Testis (tissue), 2 donors: ENCODE data around the gene C1orf21.

Source experiments
- CTCF ChIP-seq, 3 experiments: fragments of 450-650 bp in 2 of 3; fragments of 200-600 bp in 1 of 3; sonication (generic) in 1 of 3; IDR thresholded peaks; one replicate each; pipeline ENCODE4 v1.5.1; 2016 to 2019; ENCODE audit warnings: antibody characterized with exemption in 3 of 3, mild to moderate bottlenecking in 2 of 3, moderate library complexity in 1 of 3
- POLR2A ChIP-seq: fragments of 450-650 bp; IDR thresholded peaks from one replicate; pipeline ENCODE4 v1.6.1; 2017; ENCODE audit warnings: antibody characterized with exemption, mild to moderate bottlenecking, moderate library complexity

- TF ChIP-seq POLR2A: no peak
- TF ChIP-seq CTCF (IDR thresholded peaks at IDR 0.05): no peak
Measured at GRCh38 chr1:184493987-184494388, 107.2 kb downstream of the C1orf21 start.
